ENCODE data around the gene ETV3.

The ETV3 gene

GRCh38 chr1:157107702-157108101 is 30.5 kb downstream of the ETV3 start:
- DNase-seq: no peak
- no peaks in the 10 kb centered on the region for H3K27me3 ChIP-seq (replicated peaks)
- no peaks in the 10 kb centered on the region for H3K36me3 ChIP-seq (replicated peaks)
- TF ChIP-seq CTCF (IDR thresholded peaks at IDR 0.05; ENCODE audit: low read depth, low read length, missing control alignments): no peak
- in situ Hi-C loops (cut with HindIII; ENCODE audit: low pct_ligation_motif_present, low sequenced_read_pairs): no loop called here
- H3K4me3 ChIP-seq (ENCODE audit: low read depth, low read length): no peak overlapping the region
- no peak overlapping the region for H3K27ac ChIP-seq

DNA sequence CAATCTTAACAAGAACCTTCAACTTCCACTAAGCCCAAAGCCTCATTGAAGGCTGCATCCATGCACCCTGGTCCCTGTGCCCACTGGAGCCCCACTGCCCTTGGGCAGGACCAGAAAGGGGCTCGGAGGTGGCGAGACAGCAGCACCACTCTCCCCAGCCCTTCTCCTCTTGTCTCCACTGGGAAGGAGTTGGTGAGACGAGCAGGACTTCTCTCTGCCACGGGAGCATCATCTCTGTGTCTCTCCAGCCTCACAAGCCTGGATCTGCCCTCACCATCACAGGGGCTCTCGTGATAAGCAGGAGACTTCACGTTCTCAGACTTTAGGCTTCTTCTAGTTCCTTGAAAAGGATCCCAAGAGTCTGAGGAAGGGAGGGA is 31.4 kb downstream of the ETV3 start:
- Histone ChIP-seq H3K27ac (peak overlapping the region; percentile 80), H3K27me3 (replicated peaks) (no peaks in the 10 kb centered on the region), H3K4me3 (ENCODE audit: low read depth, low read length) (no peak overlapping the region), H3K36me3 (replicated peaks) (no peaks in the 10 kb centered on the region)
- no peak for DNase-seq
- TF ChIP-seq CTCF (IDR thresholded peaks at IDR 0.05; ENCODE audit: low read depth, low read length, missing control alignments): no peak
- in situ Hi-C loops (cut with HindIII; ENCODE audit: low pct_ligation_motif_present, low sequenced_read_pairs): no loop called here

- TF ChIP-seq CTCF (IDR thresholded peaks at IDR 0.05; ENCODE audit: low read depth, low read length, missing control alignments): no peak
- DNase-seq: peak; percentile 91
- in situ Hi-C loops (cut with HindIII; ENCODE audit: low pct_ligation_motif_present, low sequenced_read_pairs): no loop called here
- Histone ChIP-seq H3K36me3 (replicated peaks) (no peaks in the 10 kb centered on the region), H3K27ac (peak overlapping the region; percentile 80), H3K27me3 (replicated peaks) (no peaks in the 10 kb centered on the region), H3K4me3 (ENCODE audit: low read depth, low read length) (no peak overlapping the region)
Measured at GRCh38 chr1:157105988-157106812, 32.0 kb downstream of the ETV3 start.

- no peak overlapping the region for H3K4me3 ChIP-seq (ENCODE audit: low read depth, low read length)
- in situ Hi-C loops (cut with HindIII; ENCODE audit: low pct_ligation_motif_present, low sequenced_read_pairs): no loop called here
- no peak for DNase-seq
- H3K36me3 ChIP-seq (replicated peaks): no peaks in the 10 kb centered on the region
- H3K27ac ChIP-seq: no peak overlapping the region
- TF ChIP-seq CTCF (IDR thresholded peaks at IDR 0.05; ENCODE audit: low read depth, low read length, missing control alignments): no peak
- no peaks in the 10 kb centered on the region for H3K27me3 ChIP-seq (replicated peaks)
Measured at GRCh38 chr1:157105298-157105987, 32.8 kb downstream of the ETV3 start.

GRCh38 chr1:157104598-157105293 is 33.4 kb downstream of the ETV3 start:
- Histone ChIP-seq H3K4me3 (ENCODE audit: low read depth, low read length) (no peak overlapping the region), H3K27me3 (replicated peaks) (no peaks in the 10 kb centered on the region), H3K27ac (no peak overlapping the region), H3K36me3 (replicated peaks) (no peaks in the 10 kb centered on the region)
- no peak for TF ChIP-seq CTCF (IDR thresholded peaks at IDR 0.05; ENCODE audit: low read depth, low read length, missing control alignments)
- peak; percentile 29 for DNase-seq
- in situ Hi-C loops (cut with HindIII; ENCODE audit: low pct_ligation_motif_present, low sequenced_read_pairs): no loop called here

All from brain microvascular endothelial cell (primary cell).